DMS79 (cell line): ENCODE measurements around the gene IFNGR1.

ENCODE experiments used
- DNase-seq: peaks from one replicate; lab custom pipeline; 2025; lab: John Stamatoyannopoulos, UW

IFNGR1 gene

GRCh38 chr6:137149035-137149393, 70.2 kb downstream of the IFNGR1 start:
- DNase-seq = no peak

- no peak for DNase-seq
Measured at GRCh38 chr6:137148306-137149034, 70.7 kb downstream of the IFNGR1 start.
